HG02981 (cell line): ENCODE measurements around the gene PLK5.
A peak's percentile ranks its signal among the peaks of the same experiment; 100 is the strongest.
"Not testable (repeated sequence)": the region's sequence is repeated elsewhere in the genome, so short reads cannot be mapped to it uniquely, and the experiment has no call there.

Experiments used
- ATAC-seq: cut with Tn5 transposase; IDR thresholded peaks from one replicate; pipeline ENCODE4 v1.9.1; 2021; ENCODE audit warnings: mild to moderate bottlenecking, moderate library complexity; ENCODE audit not compliant: unreplicated experiment

PLK5 gene, protein sequence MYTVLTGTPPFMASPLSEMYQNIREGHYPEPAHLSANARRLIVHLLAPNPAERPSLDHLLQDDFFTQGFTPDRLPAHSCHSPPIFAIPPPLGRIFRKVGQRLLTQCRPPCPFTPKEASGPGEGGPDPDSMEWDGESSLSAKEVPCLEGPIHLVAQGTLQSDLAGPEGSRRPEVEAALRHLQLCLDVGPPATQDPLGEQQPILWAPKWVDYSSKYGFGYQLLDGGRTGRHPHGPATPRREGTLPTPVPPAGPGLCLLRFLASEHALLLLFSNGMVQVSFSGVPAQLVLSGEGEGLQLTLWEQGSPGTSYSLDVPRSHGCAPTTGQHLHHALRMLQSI

DNA sequence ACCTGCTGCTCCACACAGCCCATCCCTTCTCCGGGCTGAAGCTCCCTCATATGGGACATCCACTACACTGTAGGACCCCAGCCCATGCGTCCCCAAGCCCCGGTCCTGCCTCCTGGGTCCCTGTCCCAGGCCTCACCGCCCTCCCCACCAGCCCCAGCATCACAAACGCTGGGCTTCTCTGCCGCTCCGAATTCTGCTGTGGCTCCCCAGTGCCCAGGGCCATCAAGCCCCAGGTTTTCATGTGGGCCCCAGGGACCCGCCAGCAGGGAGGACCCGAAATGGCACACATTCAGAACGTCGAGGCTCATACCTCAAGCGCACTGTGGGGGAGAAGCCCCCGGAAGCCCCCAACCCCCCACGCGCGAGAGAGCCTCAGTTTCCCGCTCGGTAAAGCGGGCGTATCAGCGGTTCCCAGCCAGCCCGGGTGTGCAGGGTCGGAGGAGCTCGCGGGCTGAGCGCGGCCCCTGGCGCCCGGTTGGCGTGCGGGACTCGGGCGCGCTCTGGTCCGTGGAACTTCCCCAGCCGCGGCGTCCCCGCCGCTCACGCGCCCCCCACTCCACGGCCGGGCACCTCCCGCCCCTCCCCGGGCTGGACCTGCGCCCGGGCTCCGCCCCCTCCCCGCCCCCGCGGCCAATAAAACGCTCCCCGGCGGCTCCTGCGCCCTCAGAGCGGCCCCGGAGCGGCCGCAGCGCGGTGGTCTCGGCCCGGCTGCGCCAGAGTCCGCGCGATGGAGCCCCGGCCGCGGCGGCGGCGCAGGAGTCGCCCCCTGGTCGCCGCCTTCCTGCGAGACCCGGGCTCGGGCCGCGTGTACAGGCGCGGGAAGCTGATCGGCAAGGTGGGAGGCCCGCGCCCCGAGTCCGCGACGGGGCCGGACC, at the start of gene PLK5:
Gene PLK5 (plus strand): TSS at position 666 of the 875 bp plus-strand sequence. CDS start 2,920 bp downstream, outside the sequence.
- no peak for ATAC-seq

DNA sequence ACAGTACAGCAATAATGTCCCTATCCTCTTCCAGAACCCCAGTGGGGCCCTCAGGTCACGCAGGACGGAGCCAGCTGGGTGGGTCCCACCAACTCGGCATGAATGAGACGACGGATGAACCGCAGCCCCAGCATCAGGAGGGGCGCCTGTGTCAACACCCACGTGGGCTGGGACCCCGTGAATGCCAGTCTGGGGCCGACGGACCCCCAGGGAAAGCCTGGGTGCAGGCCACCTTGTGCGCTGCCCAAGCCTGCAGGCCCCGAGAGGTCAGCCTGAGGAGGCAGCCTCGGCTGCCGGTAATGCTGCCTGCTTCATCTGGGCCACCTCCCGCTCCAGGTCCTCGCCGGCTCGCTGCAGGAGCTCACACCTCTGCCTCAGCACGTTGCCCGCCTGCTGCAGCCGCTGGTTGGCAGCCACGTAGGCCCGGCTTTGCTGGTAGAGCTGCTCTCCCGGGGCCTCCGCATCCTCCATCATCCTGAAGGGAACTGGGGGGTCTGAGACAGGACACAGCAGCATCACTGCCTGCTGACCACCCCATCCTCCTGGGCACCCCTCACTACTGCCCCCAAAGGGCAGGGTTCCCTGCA, 49.0 kb upstream of the PLK5 start:
- ATAC-seq, result no peak

DNA sequence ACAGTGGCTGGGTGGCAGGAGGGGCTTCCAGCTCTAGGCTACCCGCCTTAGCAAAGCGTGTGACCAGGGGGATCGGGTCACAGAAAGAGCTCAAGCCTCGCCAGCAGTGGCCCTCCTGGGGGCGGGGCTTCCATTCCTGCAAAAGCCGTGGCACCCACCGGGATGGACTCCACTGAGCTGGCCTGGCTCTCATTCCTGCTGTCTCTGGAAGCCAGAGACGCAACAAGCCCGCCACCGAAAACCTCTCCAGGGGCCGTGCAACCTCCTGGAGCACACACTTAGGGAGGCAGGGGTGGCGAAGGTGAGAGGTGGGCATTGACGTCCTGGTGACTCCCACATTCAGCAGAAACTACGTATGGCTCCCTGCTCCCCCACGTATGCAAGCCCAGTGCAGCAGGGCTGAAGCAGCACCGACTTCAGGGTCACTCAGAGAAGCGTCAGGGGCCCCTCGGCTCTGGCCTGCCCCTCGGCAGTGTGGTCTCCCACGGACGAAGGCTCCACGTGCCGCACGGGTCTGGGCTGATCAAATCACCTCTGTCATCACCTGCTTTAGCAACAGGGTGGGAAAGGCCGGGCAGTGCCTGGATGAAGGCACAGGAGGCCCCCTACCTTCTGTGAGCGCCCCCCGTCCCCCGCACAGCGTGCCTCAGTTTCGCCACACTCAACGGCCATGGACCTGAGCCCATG, 48.0 kb upstream of the PLK5 start:
- no peak for ATAC-seq

DNA sequence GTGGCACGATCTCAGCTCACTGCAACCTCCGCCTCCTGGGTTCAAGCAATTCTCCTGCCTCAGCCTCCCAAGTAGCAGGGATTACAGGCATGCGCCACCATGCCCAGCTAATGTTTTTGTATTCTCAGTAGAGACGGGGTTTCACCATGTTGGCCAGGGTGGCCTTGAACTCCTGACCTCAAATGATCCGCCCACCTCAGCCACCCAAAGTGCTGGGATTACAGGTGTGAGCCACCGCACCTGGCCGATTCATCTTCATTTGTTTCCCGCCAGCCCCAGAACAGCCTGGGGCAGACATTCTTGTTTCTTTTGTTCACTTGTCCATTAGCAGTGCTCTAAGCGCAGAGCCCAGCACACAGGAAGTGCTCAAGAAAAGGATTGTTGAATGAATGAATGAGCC, 46.8 kb upstream of the PLK5 start:
- not testable (repeated sequence) for ATAC-seq

GRCh38 chr19:1478934-1479707, 44.8 kb upstream of the PLK5 start, which contains the start of gene C19orf25:
Gene C19orf25, minus strand, starts transcription at chr19:1479215. Its CDS starts 312 bp downstream, at chr19:1478903.
- ATAC-seq, result peak; percentile 87

- ATAC-seq, result no peak
Observed at GRCh38 chr19:1481224-1481892, 42.5 kb upstream of the PLK5 start.

GRCh38 chr19:1481893-1482360, 42.0 kb upstream of the PLK5 start:
- no peak for ATAC-seq

- ATAC-seq, result no peak
Observed at GRCh38 chr19:1482361-1483130, 41.3 kb upstream of the PLK5 start.

DNA sequence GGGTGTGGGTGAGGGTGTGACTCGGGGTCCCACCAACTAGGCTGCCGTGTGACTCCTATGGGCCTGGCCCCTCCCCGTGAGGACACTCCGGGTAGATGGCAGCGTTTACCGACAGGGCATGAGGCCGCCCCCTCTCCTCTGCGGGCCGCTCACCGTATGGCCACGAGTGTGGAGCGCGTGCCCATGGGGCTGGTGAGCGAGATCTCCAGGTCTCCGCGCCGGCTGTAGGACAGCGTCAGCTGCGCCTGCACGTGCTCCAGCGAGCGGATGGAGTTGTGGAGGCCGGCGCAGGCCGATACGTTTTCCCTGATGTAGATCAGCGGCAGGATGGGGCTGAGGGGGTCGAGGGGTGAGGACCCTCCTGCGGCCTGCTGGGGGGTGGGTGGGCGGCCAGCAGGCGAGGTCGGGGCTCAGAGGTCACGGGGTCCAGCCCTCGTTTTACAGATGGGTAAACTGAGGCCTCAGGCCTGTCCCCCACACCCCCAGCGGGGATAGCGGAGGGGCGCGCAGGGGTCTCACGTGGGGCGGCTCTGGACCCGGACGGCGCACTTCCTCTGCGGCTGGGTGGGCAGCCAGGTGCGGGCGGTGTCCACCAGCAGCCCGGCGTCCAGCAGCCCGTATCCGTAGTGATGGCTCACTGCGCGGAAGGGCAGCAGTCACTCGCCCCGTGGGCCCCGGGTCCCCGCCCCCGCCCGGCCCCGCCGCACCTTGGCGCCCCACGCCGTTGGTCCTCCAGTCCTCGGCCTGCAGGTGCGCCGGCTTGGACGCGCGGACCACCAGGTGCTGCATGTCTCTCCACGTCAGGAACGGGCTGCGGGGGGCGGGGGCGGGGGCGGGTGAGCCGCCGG, 40.5 kb upstream of the PLK5 start:
- no peak for ATAC-seq

DNA sequence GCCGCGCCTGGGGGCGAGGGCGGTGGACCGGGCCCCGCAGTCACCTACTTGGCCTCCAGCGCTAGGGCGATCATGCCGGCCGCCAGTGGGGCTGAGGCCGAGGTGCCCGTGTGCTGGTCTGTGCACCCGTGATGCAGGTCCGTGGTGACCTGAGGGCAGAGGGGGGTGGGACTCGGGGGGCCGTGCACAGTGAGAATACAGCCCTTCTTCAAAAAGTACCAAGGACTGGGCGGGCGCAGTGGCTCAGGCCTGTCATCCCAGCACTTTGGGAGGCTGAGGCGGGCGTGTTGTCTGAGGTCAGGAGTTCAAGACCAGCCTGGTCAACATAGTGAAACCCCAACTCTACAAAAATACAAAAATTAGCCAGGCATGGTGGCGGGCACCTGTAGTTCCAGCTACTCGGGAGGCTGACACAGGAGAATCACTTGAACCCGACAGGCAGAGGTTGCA, 39.9 kb upstream of the PLK5 start:
- no peak for ATAC-seq

DNA sequence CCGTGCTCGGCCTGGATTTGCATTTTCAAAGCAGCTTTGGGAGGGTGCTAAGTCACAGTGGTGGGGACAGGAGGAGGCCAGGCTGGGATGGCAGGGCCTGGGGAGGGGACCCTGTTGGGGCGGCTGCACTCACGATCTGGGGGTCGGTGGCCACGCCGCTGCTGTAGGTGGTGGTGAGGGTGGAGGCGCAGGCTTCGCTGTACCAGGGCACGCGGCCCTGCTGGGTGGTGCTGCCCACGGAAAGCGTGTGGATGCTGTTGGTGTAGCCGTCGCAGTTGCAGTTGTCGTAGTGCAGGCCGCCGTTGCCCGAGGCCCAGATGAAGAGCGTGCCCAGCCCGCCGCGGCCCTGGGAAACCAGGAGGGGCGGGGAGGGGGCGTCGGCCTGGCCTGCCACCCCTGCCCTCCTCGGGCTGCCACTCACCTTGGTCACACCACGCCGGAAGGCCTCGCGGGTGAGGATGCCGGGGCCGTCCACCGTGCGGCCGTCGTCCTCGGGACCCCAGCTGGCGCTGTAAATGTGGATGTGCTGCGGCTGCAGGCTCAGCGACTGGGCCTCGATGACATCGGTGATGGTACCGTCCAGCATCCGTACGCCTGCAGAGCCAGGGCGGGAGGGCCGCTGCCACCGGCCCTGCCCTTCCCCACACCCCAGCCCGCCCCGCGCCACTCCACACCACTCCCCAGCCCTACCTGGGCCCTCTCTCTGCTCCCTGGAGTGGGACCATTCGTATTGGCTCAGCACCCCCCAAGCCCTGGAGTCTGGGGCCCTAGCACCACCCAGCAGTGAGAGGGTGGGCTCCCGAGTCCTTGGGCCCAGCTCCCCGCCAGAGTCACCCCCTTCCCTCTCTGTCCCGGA, 36.9 kb upstream of the PLK5 start:
- no peak for ATAC-seq

DNA sequence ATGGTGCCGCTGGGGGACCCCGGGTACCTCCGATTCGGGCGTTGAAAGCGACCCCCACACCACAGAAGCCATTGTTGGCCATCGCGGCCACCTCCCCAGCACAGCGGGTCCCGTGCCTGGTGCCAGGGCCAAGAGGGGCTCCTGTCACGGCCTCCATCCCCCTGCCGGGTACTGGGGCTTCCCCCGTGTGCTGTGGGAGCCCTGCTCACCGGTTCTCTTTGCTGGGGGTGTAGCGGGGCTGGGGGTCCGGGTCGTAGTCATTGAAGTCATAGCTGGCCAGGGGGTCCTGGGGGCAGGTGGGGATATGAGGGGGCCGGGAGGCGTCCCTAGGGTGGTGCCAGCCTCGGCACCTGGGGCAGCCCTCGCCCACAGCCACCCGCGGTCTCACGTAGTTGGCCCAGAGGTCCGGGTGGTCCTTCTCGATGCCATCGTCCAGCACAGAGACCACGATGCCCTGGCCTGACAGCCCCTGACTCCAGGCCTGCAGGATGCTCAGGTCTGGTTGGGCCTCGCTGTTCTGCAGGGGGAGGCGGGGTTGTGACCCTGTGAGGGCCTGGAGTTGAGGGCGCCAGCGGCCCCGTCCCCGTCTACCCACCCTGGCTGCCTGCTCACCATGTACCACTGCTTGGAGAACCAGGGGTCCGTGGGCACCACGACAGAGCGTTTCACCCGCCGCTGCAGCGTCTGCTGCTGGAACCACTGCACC, 36.1 kb upstream of the PLK5 start:
- no peak for ATAC-seq

GRCh38 chr19:1488282-1488601, 35.6 kb upstream of the PLK5 start:
- ATAC-seq, result no peak

GRCh38 chr19:1489463-1490310, 34.2 kb upstream of the PLK5 start:
- ATAC-seq, result no peak

- ATAC-seq, result peak; percentile 76
Observed at GRCh38 chr19:1490311-1491113, 33.4 kb upstream of the PLK5 start, which contains the start of gene PCSK4. Gene PCSK4, minus strand, starts transcription at chr19:1490350. Its CDS starts 4 bp downstream, at chr19:1490346.
